HG03039 (cell line): Measurements from ENCODE around the gene FYB1.

ENCODE experiments used
- ATAC-seq: cut with Tn5 transposase; IDR thresholded peaks from one replicate; pipeline ENCODE4 v1.9.1; 2021; ENCODE audit warnings: mild to moderate bottlenecking, moderate library complexity; ENCODE audit not compliant: unreplicated experiment

FYB1 gene

DNA sequence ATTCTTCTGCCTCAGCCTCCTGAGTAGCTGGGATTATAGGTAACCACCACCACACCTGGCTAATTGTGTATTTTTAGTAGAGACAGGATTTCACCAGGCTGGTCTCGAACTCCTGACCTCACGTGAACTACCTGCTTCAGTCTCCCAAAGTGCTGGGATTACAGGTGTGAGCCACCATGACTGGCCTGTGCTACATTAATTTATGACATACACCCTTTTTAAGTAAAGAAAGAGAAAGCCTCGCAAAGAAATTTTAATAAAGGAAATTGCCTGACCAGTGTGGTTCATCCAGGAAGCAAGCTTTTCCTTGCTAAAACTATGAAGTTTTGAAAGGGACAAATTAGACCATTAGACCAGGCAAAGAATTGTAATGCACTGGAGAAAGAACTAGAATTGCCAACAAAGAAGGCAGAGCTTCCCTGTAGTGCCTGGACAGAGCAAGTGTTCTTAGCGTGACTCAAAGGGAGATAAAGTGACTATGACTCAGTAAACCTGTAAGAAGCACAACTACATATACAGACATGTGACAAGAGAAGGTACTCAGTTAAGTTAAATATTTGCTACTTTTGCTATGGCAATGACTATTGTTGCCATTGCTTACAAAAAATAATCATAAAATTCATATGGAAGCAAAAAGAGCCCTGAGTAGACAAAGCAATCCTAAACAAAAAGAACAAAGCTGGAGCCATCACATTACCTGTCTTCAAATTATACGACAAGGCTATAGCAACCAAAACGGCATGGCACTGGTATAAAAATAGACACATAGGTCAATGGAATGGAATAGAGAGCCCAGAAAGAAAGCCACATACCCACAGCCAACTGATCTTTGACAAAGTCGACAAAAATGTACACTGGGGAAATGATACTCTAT, 54.6 kb downstream of the FYB1 start:
- no peak for ATAC-seq

- no peak for ATAC-seq
These were observed 55.3 kb downstream of the FYB1 start for GRCh38 chr5:39164016-39164415.

DNA sequence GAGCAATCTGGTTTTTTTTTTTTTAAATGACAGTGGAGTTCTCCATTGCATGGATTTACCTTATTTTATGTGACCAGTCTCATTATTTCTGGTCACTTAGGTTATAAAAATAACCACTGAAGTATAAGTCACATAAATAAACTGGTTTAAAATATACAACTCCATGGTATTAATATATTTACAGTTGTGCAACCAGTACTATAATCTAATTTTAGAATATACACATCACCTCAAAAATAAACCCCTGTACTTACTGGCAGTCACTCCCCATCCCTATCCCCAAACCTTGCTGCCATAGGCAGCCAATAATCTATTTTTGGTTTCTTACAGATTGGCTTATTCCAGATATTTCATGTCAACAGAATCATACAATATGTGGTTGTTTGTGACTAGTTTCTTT, 57.8 kb downstream of the FYB1 start:
- no peak for ATAC-seq

DNA sequence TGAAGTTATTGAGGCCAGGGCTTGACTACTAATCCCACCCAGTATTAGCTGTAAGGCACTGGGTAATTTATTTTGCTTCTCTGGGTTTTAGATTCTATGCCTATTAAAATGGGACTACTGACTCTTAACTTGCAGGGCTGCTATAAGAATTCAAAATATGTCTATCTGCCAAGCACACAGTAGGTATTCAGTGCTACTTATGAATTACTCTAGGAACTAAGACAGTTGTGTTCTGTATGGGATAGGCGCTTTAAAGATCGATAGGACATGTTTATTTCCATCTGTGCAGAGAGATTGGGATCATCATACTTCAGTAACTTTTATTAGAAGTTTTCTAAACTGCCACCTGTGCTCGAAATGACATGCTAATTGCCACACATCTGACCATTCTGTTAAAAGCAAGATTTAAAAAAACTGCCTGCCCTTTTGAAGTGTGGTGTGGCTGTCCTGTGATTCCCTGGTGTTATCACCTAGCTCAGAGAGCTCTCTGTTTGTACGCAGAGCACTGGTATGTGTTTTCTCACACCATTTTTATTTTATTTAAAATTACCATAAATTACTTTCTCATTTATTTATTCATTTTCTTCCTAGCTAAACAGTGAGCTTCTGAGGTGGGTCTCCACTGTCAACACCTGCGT, 58.7 kb downstream of the FYB1 start:
- no peak for ATAC-seq

DNA sequence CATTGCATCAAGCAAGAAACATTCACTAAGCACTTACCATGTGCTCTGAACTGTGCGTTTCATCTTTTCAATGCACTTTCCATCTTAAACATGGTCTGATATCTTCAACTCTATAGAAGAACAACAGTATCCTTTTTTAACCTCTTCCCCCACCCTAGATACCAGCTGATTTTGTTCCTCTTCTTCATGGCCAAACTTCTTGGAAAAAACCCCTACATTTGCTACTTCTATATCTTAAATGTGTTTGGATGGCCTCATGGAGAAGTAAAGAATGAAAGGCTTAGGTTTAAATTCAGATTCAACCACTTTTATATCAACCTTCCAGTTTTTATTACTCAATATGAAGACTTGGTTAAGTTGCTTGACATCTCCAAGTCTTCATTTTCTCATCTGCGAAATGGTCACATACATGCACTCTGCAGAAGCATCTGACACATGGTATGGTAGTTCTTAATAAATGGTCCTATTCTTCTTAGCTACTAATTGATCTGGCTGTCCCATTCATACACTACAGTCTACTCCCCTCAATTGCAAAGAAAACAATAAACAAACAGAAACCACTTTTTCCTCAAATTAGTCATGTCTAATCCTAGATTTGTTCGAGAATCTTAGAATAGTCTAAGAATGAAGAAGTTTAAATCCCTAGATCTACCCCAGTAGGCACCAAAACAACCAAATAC, 59.4 kb downstream of the FYB1 start:
- no peak for ATAC-seq

DNA sequence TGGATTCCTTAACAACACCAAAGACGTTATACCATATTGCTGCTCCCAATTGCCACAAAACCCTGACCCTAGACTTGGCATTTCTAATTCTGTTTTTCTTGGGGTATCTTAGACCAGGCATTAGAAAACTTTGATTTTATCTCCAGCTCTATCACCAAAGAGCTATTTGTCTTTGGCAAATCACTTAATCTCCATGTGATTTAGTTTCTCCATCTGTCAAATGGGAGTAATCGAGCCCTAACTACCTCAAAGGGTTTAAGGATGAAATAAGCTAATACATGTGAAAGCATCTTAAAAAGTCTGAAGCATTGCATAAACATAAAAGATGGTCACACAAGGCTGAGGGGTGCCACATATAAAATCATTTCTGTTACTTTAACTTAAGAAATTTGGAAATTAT, 60.6 kb downstream of the FYB1 start:
- no peak for ATAC-seq

DNA sequence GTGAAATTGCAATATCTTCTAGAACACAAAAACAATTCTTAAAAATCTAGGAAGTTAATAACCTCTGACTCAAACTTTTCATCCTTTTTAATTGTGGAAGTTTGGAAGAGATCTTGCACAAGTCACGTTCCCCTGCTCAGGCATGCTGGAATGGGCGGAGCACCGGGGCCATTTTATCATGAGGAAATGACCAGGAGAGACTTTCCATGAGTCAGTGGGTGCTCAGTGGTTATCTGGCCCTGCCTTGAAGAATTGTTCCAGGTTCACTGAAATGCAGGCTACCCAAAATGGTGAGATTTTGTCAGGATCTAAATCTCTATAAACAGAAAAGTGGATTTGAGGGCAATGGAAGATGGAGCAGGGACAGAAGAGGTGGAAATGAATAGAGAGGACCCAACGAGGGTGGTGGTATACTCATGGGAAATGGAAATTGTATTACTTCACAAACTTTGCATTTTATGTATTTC, 61.2 kb downstream of the FYB1 start:
- no peak for ATAC-seq

DNA sequence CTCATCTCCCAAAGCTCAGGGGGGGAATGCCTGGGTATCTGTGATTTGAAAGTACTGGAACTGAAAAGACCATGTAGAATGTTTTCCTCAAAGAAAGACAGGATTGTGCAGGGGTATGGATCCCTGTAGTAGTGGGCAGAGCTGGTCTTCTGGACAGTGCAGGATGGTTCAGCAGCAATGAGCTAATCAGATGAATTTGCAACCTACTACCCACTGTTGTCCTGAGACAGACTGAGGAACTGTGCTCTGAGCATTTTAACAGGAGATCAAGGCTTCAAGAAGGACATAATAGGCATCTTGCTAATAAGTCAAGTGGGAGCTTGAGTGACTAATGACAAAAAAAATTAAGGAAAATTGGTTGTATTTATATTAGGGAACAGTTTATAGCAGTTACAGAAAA, 61.7 kb downstream of the FYB1 start:
- ATAC-seq: no peak

GRCh38 chr5:39156082-39156481, 63.3 kb downstream of the FYB1 start:
- ATAC-seq: no peak

GRCh38 chr5:39151745-39152144, 67.6 kb downstream of the FYB1 start:
- no peak for ATAC-seq

DNA sequence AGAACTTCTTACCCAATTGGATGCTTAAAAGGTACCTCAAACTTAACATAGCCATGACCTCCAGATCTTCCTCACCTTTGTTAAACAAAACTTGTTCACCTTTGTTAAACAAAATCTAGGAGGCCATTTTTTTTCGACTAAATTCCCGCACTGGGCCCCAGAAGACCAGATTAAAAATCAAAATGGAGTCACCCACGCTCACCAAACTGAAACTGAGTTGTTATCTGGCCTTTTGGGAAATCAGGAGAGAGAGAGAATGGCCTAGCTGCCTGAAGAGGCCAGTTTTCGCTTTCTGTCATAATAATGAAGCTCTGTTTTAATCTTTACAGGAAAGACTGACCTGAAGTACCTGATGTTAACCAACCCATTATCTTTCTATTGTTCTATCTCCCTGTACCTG, 69.4 kb downstream of the FYB1 start:
- no peak for ATAC-seq

- ATAC-seq: no peak
These were observed 70.3 kb downstream of the FYB1 start for GRCh38 chr5:39148983-39149534.

DNA sequence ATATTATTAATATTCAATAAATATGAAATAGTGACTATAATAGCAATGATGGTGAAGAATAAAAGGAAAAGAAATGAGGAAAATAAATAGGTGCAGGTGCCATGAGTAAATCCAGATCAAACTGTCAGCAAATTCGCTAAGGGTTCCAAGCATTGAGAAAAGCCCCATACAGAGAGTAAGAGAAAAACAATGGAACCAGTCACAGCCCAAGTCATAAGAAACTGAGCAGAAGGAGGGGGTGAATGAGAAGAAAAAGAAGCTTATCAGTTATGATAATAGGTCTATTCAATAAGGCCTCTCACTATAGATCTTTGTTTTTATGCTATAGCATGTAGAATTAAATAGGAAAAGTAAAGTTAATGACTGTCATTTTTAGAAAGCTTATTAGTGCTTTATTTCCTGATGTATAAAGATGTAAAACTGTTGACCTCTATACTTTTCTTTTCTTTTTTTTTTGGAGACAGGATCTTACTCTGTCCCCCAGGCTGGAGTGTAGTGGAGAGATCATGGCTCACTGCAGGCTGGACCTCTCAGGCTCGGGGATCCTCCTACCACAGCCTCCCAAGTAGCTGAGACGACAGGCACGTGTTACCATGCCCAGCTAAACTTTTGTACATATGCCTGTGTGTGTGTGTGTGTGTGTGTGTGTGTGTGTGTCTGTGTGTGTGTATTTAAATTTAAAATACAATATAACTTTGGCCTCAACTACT, 72.4 kb downstream of the FYB1 start:
- no peak for ATAC-seq

- ATAC-seq: no peak
These were observed 76.1 kb downstream of the FYB1 start for GRCh38 chr5:39143151-39143860.

- ATAC-seq: no peak
These were observed 78.7 kb downstream of the FYB1 start for GRCh38 chr5:39140558-39141168.

DNA sequence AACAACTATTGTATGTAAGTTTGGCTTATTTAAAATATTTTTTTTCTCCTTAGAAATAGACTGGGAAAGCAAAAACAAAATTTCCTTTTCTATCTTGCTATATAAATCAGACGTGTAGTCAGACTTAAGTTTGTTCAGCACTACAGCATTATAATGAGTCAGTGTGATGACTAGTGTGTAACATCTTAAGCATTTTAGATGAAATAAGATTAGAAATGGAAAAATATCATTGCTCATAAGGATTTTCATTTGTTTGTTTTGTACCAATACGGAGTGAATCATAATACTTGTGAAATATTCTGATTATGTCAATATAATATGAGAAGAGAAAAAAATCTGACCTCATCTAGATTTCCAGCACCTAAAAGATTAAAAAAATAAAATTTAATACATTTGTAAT, 80.5 kb downstream of the FYB1 start:
- ATAC-seq: no peak

- ATAC-seq: no peak
These were observed 81.4 kb downstream of the FYB1 start for GRCh38 chr5:39137819-39138451.

GRCh38 chr5:39137391-39137790, 82.0 kb downstream of the FYB1 start:
- no peak for ATAC-seq

DNA sequence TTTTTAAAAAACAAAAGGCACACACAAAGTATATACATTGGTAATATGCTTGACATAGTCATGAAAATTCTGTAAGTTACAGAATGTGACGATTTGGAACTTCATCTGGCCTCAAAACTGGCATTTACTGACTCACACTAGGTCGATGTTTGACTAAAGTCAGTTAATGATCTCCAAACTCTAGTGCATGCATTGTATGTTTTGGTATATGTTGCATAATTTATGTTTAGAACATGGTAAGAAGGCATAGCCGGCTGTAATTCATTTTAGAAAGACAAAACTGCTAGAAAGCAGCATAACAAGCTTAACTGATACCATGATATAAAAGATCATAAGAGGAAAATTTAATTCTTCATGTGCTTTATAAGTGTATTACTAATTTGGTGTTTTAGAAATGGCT, 86.6 kb downstream of the FYB1 start:
- no peak for ATAC-seq

- ATAC-seq: no peak
These were observed 87.3 kb downstream of the FYB1 start for GRCh38 chr5:39132128-39132447.
